HEK293 (cell line): ENCODE results near the gene GLIPR1L2.
A peak's percentile ranks its signal among the peaks of the same experiment; 100 is the strongest.

ENCODE experiments used
- CTCF ChIA-PET: fragments of 350-600 bp; formaldehyde crosslinking; extraction: SDS; loops from one replicate; lab custom pipeline; 2021; ENCODE audit warnings: antibody characterized with exemption; lab: Yijun Ruan, JAX
- POLR2A ChIA-PET: fragments of 300-600 bp; formaldehyde crosslinking; extraction: SDS; loops from one replicate; lab custom pipeline; 2020; ENCODE audit warnings: antibody characterized with exemption, inconsistent platforms; lab: Yijun Ruan, JAX
- H3K27ac ChIP-seq: fragments of 200-500 bp; sonication (Bioruptor generic); 2 replicates; pipeline ENCODE4 v1.5.1; 2014; ENCODE audit warnings: low read depth, low read length, control low read depth, inconsistent platforms; ENCODE audit errors: extremely low read depth
- H3K36me3 ChIP-seq, 2 experiments: fragments of 200-500 bp in 1 of 2; sonication (Bioruptor generic) in 1 of 2; 1 replicate in 1 of 2; 2 replicates in 1 of 2; pipeline ENCODE4 v1.5.1; 2014 to 2017; ENCODE audit warnings: inconsistent platforms in 2 of 2, low read length in 2 of 2; ENCODE audit not compliant: control insufficient read depth in 2 of 2, insufficient read depth in 1 of 2
- H3K4me1 ChIP-seq: fragments of 200-500 bp; sonication (Bioruptor generic); 2 replicates; pipeline ENCODE4 v1.5.1; 2014; ENCODE audit warnings: mild to moderate bottlenecking, low read length, inconsistent platforms; ENCODE audit not compliant: control insufficient read depth, insufficient read depth
- H3K4me3 ChIP-seq: 2 replicates; pipeline ENCODE4 v1.5.1; 2011; ENCODE audit warnings: low read depth, mild to moderate bottlenecking, control low read depth, low read length, moderate library complexity
- H3K9me3 ChIP-seq: fragments of 200-500 bp; sonication (Bioruptor generic); 2 replicates; pipeline ENCODE4 v1.5.1; 2014; ENCODE audit warnings: low read depth, low read length, inconsistent platforms; ENCODE audit not compliant: control insufficient read depth, insufficient read depth
- GLI2 ChIP-seq: fragments of 450-650 bp; formaldehyde crosslinking; IDR thresholded peaks from 2 replicates; pipeline ENCODE4; 2017; ENCODE audit warnings: missing biosample characterization, missing genetic modification characterization, low read depth, borderline replicate concordance
- MEIS1 ChIP-seq: sonication (generic); formaldehyde crosslinking; IDR thresholded peaks from 2 replicates; pipeline ENCODE4 v1.8.1; 2022; ENCODE audit warnings: missing genetic modification reagents, mild to moderate bottlenecking, borderline replicate concordance
- SALL2 ChIP-seq: fragments of 450-650 bp; formaldehyde crosslinking; IDR thresholded peaks from 2 replicates; pipeline ENCODE4 v1.5.0; 2017; ENCODE audit warnings: missing biosample characterization, mild to moderate bottlenecking, missing genetic modification characterization, borderline replicate concordance
- SETDB1 ChIP-seq: IDR thresholded peaks from one replicate; pipeline ENCODE4 v1.6.1; 2017; ENCODE audit warnings: mild to moderate bottlenecking, low read length, moderate library complexity, mixed read lengths; ENCODE audit not compliant: insufficient read length
- SP3 ChIP-seq: fragments of 450-650 bp; formaldehyde crosslinking; IDR thresholded peaks from 2 replicates; pipeline ENCODE4 v1.5.1; 2016; ENCODE audit warnings: missing biosample characterization, missing genetic modification characterization
- ZBTB20 ChIP-seq: fragments of 450-650 bp; formaldehyde crosslinking; IDR thresholded peaks from 2 replicates; pipeline ENCODE4 v1.5.1; 2016; ENCODE audit warnings: missing biosample characterization, missing genetic modification characterization
- ZIC2 ChIP-seq: fragments of 450-650 bp; formaldehyde crosslinking; IDR thresholded peaks from 2 replicates; pipeline ENCODE4 v1.5.1; 2016; ENCODE audit warnings: missing biosample characterization, missing genetic modification characterization
- ZNF211 ChIP-seq: fragments of 450-650 bp; formaldehyde crosslinking; IDR thresholded peaks from 2 replicates; pipeline ENCODE4 v1.5.1; 2016; ENCODE audit warnings: low read depth, missing biosample characterization, missing genetic modification characterization
- ZNF23 ChIP-seq: fragments of 450-650 bp; formaldehyde crosslinking; IDR thresholded peaks from 2 replicates; pipeline ENCODE4 v1.5.1; 2016; ENCODE audit warnings: missing biosample characterization, missing genetic modification characterization, borderline replicate concordance
- ZNF266 ChIP-seq: fragments of 450-650 bp; formaldehyde crosslinking; IDR thresholded peaks from 2 replicates; pipeline ENCODE4 v1.5.1; 2016; ENCODE audit warnings: missing biosample characterization, missing genetic modification characterization, low read depth
- ZNF311 ChIP-seq: fragments of 450-650 bp; formaldehyde crosslinking; IDR thresholded peaks from 2 replicates; pipeline ENCODE4 v1.5.1; 2017; ENCODE audit warnings: missing biosample characterization, missing genetic modification characterization, borderline replicate concordance
- ZNF324 ChIP-seq: fragments of 450-650 bp; formaldehyde crosslinking; IDR thresholded peaks from 2 replicates; pipeline ENCODE4 v1.5.1; 2016; ENCODE audit warnings: missing biosample characterization, missing genetic modification characterization
- ZNF391 ChIP-seq: fragments of 450-650 bp; formaldehyde crosslinking; IDR thresholded peaks from 2 replicates; pipeline ENCODE4 v1.5.1; 2016; ENCODE audit warnings: low read depth, missing biosample characterization, missing genetic modification characterization, borderline replicate concordance
- ZNF394 ChIP-seq: fragments of 450-650 bp; formaldehyde crosslinking; IDR thresholded peaks from 2 replicates; pipeline ENCODE4 v1.5.1; 2016; ENCODE audit warnings: missing biosample characterization, missing genetic modification characterization, mild to moderate bottlenecking, moderate library complexity, borderline replicate concordance
- ZNF426 ChIP-seq: fragments of 450-650 bp; formaldehyde crosslinking; IDR thresholded peaks from 2 replicates; pipeline ENCODE4 v1.5.1; 2017; ENCODE audit warnings: missing biosample characterization, missing genetic modification characterization, mild to moderate bottlenecking, inconsistent platforms, moderate library complexity
- ZNF514 ChIP-seq: fragments of 450-650 bp; formaldehyde crosslinking; IDR thresholded peaks from 2 replicates; pipeline ENCODE4 v1.5.1; 2016; ENCODE audit warnings: missing biosample characterization, missing genetic modification characterization
- ZNF558 ChIP-seq: fragments of 450-650 bp; formaldehyde crosslinking; IDR thresholded peaks from 2 replicates; pipeline ENCODE4 v1.5.1; 2016; ENCODE audit warnings: missing biosample characterization, missing genetic modification characterization
- ZNF624 ChIP-seq: fragments of 450-650 bp; formaldehyde crosslinking; IDR thresholded peaks from 2 replicates; pipeline ENCODE4 v1.5.1; 2017; ENCODE audit warnings: missing biosample characterization, missing genetic modification characterization
- ZNF791 ChIP-seq: fragments of 450-650 bp; formaldehyde crosslinking; IDR thresholded peaks from 2 replicates; pipeline ENCODE4 v1.5.1; 2016; ENCODE audit warnings: missing biosample characterization, missing genetic modification characterization
- ZNF837 ChIP-seq: fragments of 450-650 bp; formaldehyde crosslinking; IDR thresholded peaks from 2 replicates; pipeline ENCODE4 v1.5.1; 2016; ENCODE audit warnings: missing biosample characterization, missing genetic modification characterization
- TF ChIP-seq, protein P1 (sequence below): fragments of 450-650 bp; formaldehyde crosslinking; IDR thresholded peaks from 2 replicates; pipeline ENCODE4 v1.5.1; 2016; ENCODE audit warnings: missing biosample characterization, missing genetic modification characterization
- TF ChIP-seq, protein P2 (sequence below): fragments of 450-650 bp; formaldehyde crosslinking; IDR thresholded peaks from 2 replicates; pipeline ENCODE4 v1.5.1; 2016; ENCODE audit warnings: missing biosample characterization, missing genetic modification characterization
- TF ChIP-seq, protein P3 (sequence below): fragments of 450-650 bp; formaldehyde crosslinking; IDR thresholded peaks from 2 replicates; pipeline ENCODE4 v1.5.1; 2017; ENCODE audit warnings: missing biosample characterization, missing genetic modification characterization
- TF ChIP-seq, protein P4 (sequence below): fragments of 450-650 bp; formaldehyde crosslinking; conservative IDR thresholded peaks from 2 replicates; pipeline ENCODE4 v1.5.1; 2016; ENCODE audit warnings: low read depth, missing biosample characterization, missing genetic modification characterization
- TF ChIP-seq, protein P5 (sequence below): fragments of 450-650 bp; IDR thresholded peaks from 2 replicates; pipeline ENCODE4 v1.5.1; 2018; ENCODE audit warnings: missing biosample characterization, mild to moderate bottlenecking, missing genetic modification characterization

The GLIPR1L2 gene

DNA sequence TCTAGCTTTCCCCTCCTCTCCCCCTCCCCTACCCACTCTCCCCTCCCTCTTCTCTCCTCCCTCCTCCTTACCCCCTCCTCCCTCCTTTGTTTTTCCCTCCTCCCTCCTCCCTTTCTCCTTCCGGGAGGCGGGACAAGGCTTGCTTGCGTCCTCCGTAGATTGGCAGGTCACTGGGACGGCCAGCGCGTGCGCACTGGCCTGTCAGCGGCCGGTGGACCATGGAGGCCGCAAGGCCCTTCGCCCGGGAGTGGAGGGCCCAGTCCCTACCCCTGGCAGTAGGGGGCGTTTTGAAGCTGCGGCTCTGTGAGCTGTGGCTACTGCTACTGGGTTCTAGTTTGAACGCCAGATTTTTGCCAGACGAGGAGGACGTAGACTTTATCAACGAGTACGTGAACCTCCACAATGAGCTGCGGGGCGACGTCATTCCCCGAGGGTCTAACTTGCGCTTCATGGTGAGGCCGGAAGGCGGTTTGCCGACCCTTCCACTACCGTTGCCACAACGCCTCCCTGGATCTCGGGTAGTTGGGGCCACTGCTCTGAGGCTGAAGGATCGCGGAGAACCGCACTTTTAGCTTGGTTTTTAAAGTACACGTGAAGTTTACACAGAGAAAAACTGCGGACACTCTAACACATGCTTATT is at the start of gene GLIPR1L2:
Gene GLIPR1L2 (plus strand): TSS at position 191 of the 640 bp plus-strand sequence. CDS start 28 bp downstream, at position 219.
- H3K4me1 ChIP-seq = peaks cover 6% of the 10 kb centered on the region
- H3K4me3 ChIP-seq = peak within 1 kb of the TSS; percentile 69
- POLR2A ChIA-PET = interaction anchor here (0.6 to 1.1 kb wide), 6 partner anchors 43 to 1149 kb away, joined by 3 to 5 read pairs (median 4); partner anchors contain the start of genes CAPS2 and GLIPR1
- CTCF ChIA-PET = interaction anchor here (0.5 to 1.6 kb wide), 30 partner anchors 8 to 1894 kb away, joined by 3 to 7 read pairs (median 3); partner anchors contain the start of gene KRR1
- peak within 1 kb of the TSS; percentile 87 for H3K27ac ChIP-seq
- no peaks in the 10 kb centered on the region for H3K36me3 ChIP-seq
- H3K9me3 ChIP-seq = no peaks in the 10 kb centered on the region
- TF ChIP-seq, protein P1, sequence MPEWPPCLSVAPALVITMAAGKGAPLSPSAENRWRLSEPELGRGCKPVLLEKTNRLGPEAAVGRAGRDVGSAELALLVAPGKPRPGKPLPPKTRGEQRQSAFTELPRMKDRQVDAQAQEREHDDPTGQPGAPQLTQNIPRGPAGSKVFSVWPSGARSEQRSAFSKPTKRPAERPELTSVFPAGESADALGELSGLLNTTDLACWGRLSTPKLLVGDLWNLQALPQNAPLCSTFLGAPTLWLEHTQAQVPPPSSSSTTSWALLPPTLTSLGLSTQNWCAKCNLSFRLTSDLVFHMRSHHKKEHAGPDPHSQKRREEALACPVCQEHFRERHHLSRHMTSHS (tag by site-specific recombination) = no peak
- no peak for TF ChIP-seq ZIC2 (tag by site-specific recombination)
- peak; percentile 93 for TF ChIP-seq SP3 (tag by site-specific recombination)
- TF ChIP-seq ZNF211 (tag by site-specific recombination) = no peak
- TF ChIP-seq MEIS1 (CRISPR knock-in tag) = no peak
- TF ChIP-seq ZBTB20 (tag by site-specific recombination) = peak; percentile 76; the same call in 1 of the 2 replicates
- TF ChIP-seq ZNF514 (tag by site-specific recombination) = no peak
- TF ChIP-seq, protein P2, sequence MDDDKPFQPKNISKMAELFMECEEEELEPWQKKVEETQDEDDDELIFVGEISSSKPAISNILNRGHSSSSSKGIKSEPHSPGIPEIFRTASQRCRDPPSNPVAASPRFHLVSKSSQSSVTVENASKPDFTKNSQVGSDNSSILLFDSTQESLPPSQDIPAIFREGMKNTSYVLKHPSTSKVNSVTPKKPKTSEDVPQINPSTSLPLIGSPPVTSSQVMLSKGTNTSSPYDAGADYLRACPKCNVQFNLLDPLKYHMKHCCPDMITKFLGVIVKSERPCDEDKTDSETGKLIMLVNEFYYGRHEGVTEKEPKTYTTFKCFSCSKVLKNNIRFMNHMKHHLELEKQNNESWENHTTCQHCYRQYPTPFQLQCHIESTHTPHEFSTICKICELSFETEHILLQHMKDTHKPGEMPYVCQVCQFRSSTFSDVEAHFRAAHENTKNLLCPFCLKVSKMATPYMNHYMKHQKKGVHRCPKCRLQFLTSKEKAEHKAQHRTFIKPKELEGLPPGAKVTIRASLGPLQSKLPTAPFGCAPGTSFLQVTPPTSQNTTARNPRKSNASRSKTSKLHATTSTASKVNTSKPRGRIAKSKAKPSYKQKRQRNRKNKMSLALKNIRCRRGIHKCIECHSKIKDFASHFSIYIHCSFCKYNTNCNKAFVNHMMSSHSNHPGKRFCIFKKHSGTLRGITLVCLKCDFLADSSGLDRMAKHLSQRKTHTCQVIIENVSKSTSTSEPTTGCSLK (tag by site-specific recombination) = no peak
- no peak for TF ChIP-seq SETDB1
- TF ChIP-seq ZNF394 = peak; percentile 21; the same call in 1 of the 2 replicates
- no peak for TF ChIP-seq SALL2 (tag by site-specific recombination)
- no peak for TF ChIP-seq ZNF23 (tag by site-specific recombination)
- TF ChIP-seq, protein P3, sequence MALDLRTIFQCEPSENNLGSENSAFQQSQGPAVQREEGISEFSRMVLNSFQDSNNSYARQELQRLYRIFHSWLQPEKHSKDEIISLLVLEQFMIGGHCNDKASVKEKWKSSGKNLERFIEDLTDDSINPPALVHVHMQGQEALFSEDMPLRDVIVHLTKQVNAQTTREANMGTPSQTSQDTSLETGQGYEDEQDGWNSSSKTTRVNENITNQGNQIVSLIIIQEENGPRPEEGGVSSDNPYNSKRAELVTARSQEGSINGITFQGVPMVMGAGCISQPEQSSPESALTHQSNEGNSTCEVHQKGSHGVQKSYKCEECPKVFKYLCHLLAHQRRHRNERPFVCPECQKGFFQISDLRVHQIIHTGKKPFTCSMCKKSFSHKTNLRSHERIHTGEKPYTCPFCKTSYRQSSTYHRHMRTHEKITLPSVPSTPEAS (tag by site-specific recombination) = no peak
- TF ChIP-seq ZNF391 = no peak
- no peak for TF ChIP-seq ZNF311 (tag by site-specific recombination)
- TF ChIP-seq ZNF624 = no peak
- no peak for TF ChIP-seq ZNF791 (tag by site-specific recombination)
- TF ChIP-seq ZNF324 = 0 out of 2 replicates have a peak, but pooled peaks have one; percentile 27
- TF ChIP-seq ZNF266 (tag by site-specific recombination) = no peak
- TF ChIP-seq ZNF558 (tag by site-specific recombination) = no peak
- TF ChIP-seq, protein P4, sequence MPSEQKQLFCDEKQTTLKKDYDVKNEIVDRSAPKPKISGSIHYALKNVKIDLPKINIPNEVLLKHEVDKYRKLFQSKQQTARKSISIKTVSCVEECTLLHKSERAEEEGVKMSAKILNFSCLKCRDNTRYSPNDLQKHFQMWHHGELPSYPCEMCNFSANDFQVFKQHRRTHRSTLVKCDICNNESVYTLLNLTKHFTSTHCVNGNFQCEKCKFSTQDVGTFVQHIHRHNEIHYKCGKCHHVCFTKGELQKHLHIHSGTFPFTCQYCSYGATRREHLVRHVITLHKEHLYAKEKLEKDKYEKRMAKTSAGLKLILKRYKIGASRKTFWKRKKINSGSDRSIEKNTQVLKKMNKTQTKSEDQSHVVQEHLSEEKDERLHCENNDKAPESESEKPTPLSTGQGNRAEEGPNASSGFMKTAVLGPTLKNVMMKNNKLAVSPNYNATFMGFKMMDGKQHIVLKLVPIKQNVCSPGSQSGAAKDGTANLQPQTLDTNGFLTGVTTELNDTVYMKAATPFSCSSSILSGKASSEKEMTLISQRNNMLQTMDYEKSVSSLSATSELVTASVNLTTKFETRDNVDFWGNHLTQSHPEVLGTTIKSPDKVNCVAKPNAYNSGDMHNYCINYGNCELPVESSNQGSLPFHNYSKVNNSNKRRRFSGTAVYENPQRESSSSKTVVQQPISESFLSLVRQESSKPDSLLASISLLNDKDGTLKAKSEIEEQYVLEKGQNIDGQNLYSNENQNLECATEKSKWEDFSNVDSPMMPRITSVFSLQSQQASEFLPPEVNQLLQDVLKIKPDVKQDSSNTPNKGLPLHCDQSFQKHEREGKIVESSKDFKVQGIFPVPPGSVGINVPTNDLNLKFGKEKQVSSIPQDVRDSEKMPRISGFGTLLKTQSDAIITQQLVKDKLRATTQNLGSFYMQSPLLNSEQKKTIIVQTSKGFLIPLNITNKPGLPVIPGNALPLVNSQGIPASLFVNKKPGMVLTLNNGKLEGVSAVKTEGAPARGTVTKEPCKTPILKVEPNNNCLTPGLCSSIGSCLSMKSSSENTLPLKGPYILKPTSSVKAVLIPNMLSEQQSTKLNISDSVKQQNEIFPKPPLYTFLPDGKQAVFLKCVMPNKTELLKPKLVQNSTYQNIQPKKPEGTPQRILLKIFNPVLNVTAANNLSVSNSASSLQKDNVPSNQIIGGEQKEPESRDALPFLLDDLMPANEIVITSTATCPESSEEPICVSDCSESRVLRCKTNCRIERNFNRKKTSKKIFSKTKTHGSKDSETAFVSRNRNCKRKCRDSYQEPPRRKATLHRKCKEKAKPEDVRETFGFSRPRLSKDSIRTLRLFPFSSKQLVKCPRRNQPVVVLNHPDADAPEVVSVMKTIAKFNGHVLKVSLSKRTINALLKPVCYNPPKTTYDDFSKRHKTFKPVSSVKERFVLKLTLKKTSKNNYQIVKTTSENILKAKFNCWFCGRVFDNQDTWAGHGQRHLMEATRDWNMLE (tag by site-specific recombination) = peak; percentile 70; the same call in 1 of the 2 replicates
- TF ChIP-seq, protein P5, sequence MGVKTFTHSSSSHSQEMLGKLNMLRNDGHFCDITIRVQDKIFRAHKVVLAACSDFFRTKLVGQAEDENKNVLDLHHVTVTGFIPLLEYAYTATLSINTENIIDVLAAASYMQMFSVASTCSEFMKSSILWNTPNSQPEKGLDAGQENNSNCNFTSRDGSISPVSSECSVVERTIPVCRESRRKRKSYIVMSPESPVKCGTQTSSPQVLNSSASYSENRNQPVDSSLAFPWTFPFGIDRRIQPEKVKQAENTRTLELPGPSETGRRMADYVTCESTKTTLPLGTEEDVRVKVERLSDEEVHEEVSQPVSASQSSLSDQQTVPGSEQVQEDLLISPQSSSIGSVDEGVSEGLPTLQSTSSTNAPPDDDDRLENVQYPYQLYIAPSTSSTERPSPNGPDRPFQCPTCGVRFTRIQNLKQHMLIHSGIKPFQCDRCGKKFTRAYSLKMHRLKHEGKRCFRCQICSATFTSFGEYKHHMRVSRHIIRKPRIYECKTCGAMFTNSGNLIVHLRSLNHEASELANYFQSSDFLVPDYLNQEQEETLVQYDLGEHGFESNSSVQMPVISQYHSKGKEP = no peak
- no peak for TF ChIP-seq ZNF837 (tag by site-specific recombination)
- TF ChIP-seq GLI2 (tag by site-specific recombination) = no peak
- TF ChIP-seq ZNF426 = no peak
